ENCODE results near the gene ASIC1. TPM values are rescaled to one million over a fixed set of nuclear protein-coding genes. Genes with fewer than 3 reads are reported as not detected.
"Not testable (repeated sequence)": the region's sequence is repeated elsewhere in the genome, so short reads cannot be mapped to it uniquely, and the experiment has no call there.

Gene ASIC1
- polyA plus RNA-seq, 3 donors: not detected

DNA sequence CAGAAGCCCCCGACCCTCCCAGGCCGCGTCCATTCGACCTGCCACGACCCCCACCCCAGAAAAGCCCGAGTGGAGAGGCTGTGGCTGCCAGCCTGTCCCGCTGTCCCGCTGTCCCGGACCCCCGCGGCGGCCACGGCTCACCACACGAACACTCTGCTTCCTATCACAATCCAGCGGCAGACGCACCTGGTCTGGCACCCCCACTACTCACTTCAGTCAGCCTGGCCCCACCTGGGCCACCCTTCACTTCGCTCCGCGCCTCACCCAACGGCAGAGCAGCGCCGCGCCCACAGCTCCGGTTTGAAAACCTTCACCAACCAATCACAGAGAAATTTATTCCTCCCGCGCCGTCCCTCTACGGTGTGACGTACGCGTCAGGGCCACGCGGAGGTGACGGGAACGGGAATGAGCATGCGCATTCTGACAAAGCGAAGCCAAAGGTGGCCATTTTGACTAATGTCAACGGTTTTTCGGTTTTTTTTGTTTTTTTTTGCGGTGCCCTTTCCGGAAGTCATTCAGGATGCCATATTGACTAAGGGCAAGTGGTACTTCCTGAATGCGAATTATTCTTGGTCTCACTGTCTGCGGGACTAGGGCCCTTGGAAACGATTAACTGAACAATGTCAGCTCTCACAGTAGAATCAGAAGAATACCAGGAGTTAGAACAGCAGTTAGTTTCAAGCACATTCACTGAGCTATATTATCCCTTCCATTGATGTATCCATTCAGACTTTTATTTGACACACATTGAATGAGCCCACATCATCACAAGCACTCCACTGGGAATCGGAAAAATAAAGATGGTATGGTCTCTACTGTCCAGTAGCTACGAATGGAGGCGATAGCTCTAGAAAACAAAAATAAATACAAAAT lies 32.0 kb upstream of the ASIC1 start, which contains the start of gene RACGAP1:
Gene RACGAP1 (minus strand): TSS at position 308 of the 873 bp plus-strand sequence. CDS start 8,779 bp downstream, outside the sequence.
- peak within 1 kb of the TSS; percentile 66 to 91 (median 82) for H3K4me3 ChIP-seq (replicated peaks in 1 of 3; ENCODE audit: low read depth in 2 of 3, low read length in 3 of 3)
- peaks cover 31% of the 10 kb centered on the region for H3K4me1 Mint-ChIP-seq
- peaks cover 14% of the 10 kb centered on the region in 2 donors for H3K4me1 ChIP-seq (ENCODE audit: control insufficient read depth in 1 of 2, insufficient read depth in 2 of 2, low read length in 2 of 2)
- H3K27ac ChIP-seq (ENCODE audit: low read depth in 1 of 2, low read length in 2 of 2): peak within 1 kb of the TSS; percentile 0 to 69
- peaks cover 0 to 2% (median 0%) of the 10 kb centered on the region in 3 donors for H3K27me3 Mint-ChIP-seq (ENCODE audit: low read depth in 3 of 3)
- H3K4me2 ChIP-seq (replicated peaks; ENCODE audit: extremely low read depth, low read length, poor library complexity, severe bottlenecking): peak within 1 kb of the TSS; percentile 82
- H3K4me3 Mint-ChIP-seq: peak within 1 kb of the TSS; percentile 99 to 100
- no peaks in the 10 kb centered on the region for H3K9me3 Mint-ChIP-seq
- no peaks in the 10 kb centered on the region for H3K27me3 ChIP-seq (ENCODE audit: control insufficient read depth in 2 of 2, insufficient read depth in 2 of 2, low read length in 2 of 2)
- peaks cover 18 to 26% of the 10 kb centered on the region in 2 donors for H3K36me3 Mint-ChIP-seq
- peak within 1 kb of the TSS; percentile 94 to 98 (median 95) for H3K27ac Mint-ChIP-seq
- peak within 1 kb of the TSS; percentile 60 for H3K9ac ChIP-seq (ENCODE audit: insufficient read depth, low read length, poor library complexity, severe bottlenecking)
- peaks cover 6 to 16% of the 10 kb centered on the region in 2 donors for H3K36me3 ChIP-seq (replicated peaks in 1 of 2; ENCODE audit: control insufficient read depth in 1 of 2, insufficient read depth in 2 of 2, low read length in 2 of 2)
- H3K79me2 ChIP-seq (ENCODE audit: insufficient read depth, low read length): peaks cover 50% of the 10 kb centered on the region
- intact Hi-C loops (cut with micrococcal nuclease): no loop called here
- peak; percentile 98 to 100 (median 99) for DNase-seq
- TF ChIP-seq, protein P1, sequence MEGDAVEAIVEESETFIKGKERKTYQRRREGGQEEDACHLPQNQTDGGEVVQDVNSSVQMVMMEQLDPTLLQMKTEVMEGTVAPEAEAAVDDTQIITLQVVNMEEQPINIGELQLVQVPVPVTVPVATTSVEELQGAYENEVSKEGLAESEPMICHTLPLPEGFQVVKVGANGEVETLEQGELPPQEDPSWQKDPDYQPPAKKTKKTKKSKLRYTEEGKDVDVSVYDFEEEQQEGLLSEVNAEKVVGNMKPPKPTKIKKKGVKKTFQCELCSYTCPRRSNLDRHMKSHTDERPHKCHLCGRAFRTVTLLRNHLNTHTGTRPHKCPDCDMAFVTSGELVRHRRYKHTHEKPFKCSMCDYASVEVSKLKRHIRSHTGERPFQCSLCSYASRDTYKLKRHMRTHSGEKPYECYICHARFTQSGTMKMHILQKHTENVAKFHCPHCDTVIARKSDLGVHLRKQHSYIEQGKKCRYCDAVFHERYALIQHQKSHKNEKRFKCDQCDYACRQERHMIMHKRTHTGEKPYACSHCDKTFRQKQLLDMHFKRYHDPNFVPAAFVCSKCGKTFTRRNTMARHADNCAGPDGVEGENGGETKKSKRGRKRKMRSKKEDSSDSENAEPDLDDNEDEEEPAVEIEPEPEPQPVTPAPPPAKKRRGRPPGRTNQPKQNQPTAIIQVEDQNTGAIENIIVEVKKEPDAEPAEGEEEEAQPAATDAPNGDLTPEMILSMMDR (IDR thresholded peaks at IDR 0.05): no peak
- H4K20me1 ChIP-seq (ENCODE audit: insufficient read depth, low read length): no peaks in the 10 kb centered on the region
- no peaks in the 10 kb centered on the region for H3K9me3 ChIP-seq (replicated peaks in 1 of 2; ENCODE audit: control insufficient read depth in 1 of 2, insufficient read depth in 1 of 2, low read length in 2 of 2)
- WGBS (ENCODE audit: insufficient coverage): under 1% methylated on average over 44 of the region's 47 CpGs
- peak within 1 kb of the TSS; percentile 80 for H2AFZ ChIP-seq (ENCODE audit: insufficient read depth, low read depth, low read length, poor library complexity, severe bottlenecking)

GRCh38 chr12:50026691-50027090 lies 30.7 kb upstream of the ASIC1 start:
- intact Hi-C loops (cut with micrococcal nuclease): no loop called here
- Histone ChIP-seq H2AFZ (ENCODE audit: insufficient read depth, low read depth, low read length, poor library complexity, severe bottlenecking) (no peak overlapping the region), H3K4me1 (ENCODE audit: control insufficient read depth in 1 of 2, insufficient read depth in 2 of 2, low read length in 2 of 2) (peaks cover 14% of the 10 kb centered on the region in 2 donors), H3K4me3 (replicated peaks in 1 of 3; ENCODE audit: low read depth in 2 of 3, low read length in 3 of 3) (no peak overlapping the region), H3K4me2 (replicated peaks; ENCODE audit: extremely low read depth, low read length, poor library complexity, severe bottlenecking) (no peak overlapping the region), H4K20me1 (ENCODE audit: insufficient read depth, low read length) (no peaks in the 10 kb centered on the region), H3K27ac (ENCODE audit: low read depth in 1 of 2, low read length in 2 of 2) (no peak overlapping the region), H3K9me3 (replicated peaks in 1 of 2; ENCODE audit: control insufficient read depth in 1 of 2, insufficient read depth in 1 of 2, low read length in 2 of 2) (no peaks in the 10 kb centered on the region), H3K36me3 (replicated peaks in 1 of 2; ENCODE audit: control insufficient read depth in 1 of 2, insufficient read depth in 2 of 2, low read length in 2 of 2) (peaks cover 4 to 16% of the 10 kb centered on the region in 2 donors), H3K79me2 (ENCODE audit: insufficient read depth, low read length) (peaks cover 37% of the 10 kb centered on the region), H3K27me3 (ENCODE audit: control insufficient read depth in 2 of 2, insufficient read depth in 2 of 2, low read length in 2 of 2) (no peaks in the 10 kb centered on the region), H3K9ac (ENCODE audit: insufficient read depth, low read length, poor library complexity, severe bottlenecking) (no peak overlapping the region)
- TF ChIP-seq, protein P1 (IDR thresholded peaks at IDR 0.05): no peak
- 100% methylated on average over 1 of the region's 3 CpGs for WGBS (ENCODE audit: insufficient coverage)
- H3K9me3 Mint-ChIP-seq: no peaks in the 10 kb centered on the region
- no peak for DNase-seq
- no peak overlapping the region for H3K4me3 Mint-ChIP-seq
- H3K27me3 Mint-ChIP-seq (ENCODE audit: low read depth in 3 of 3): peaks cover 0 to 2% (median 0%) of the 10 kb centered on the region in 3 donors
- peak overlapping the region in 1 of 7 donors; percentile 35 for H3K27ac Mint-ChIP-seq
- H3K36me3 Mint-ChIP-seq: peaks cover 18 to 33% of the 10 kb centered on the region in 2 donors
- peaks cover 34% of the 10 kb centered on the region for H3K4me1 Mint-ChIP-seq

GRCh38 chr12:50030449-50030848 lies 26.9 kb upstream of the ASIC1 start:
- H3K36me3 ChIP-seq (replicated peaks in 1 of 2; ENCODE audit: control insufficient read depth in 1 of 2, insufficient read depth in 2 of 2, low read length in 2 of 2): peaks cover 4 to 16% of the 10 kb centered on the region in 2 donors
- DNase-seq; H3K27ac Mint-ChIP-seq; H3K79me2 ChIP-seq (ENCODE audit: insufficient read depth, low read length); H3K27ac ChIP-seq (ENCODE audit: low read depth in 1 of 2, low read length in 2 of 2); H3K4me3 Mint-ChIP-seq; H3K9me3 ChIP-seq (replicated peaks in 1 of 2; ENCODE audit: control insufficient read depth in 1 of 2, insufficient read depth in 1 of 2, low read length in 2 of 2); H3K9me3 Mint-ChIP-seq; H3K9ac ChIP-seq (ENCODE audit: insufficient read depth, low read length, poor library complexity, severe bottlenecking); H3K27me3 ChIP-seq (ENCODE audit: control insufficient read depth in 2 of 2, insufficient read depth in 2 of 2, low read length in 2 of 2); intact Hi-C loops (cut with micrococcal nuclease); H2AFZ ChIP-seq (ENCODE audit: insufficient read depth, low read depth, low read length, poor library complexity, severe bottlenecking); H3K27me3 Mint-ChIP-seq (ENCODE audit: low read depth in 3 of 3); H4K20me1 ChIP-seq (ENCODE audit: insufficient read depth, low read length); H3K4me3 ChIP-seq (replicated peaks in 1 of 3; ENCODE audit: low read depth in 2 of 3, low read length in 3 of 3); H3K4me2 ChIP-seq (replicated peaks; ENCODE audit: extremely low read depth, low read length, poor library complexity, severe bottlenecking): not testable (repeated sequence)
- Mint-ChIP-seq H3K4me1 (peaks cover 32% of the 10 kb centered on the region), H3K36me3 (peaks cover 18 to 33% of the 10 kb centered on the region in 2 donors)
- WGBS (ENCODE audit: insufficient coverage): 78% methylated on average over 4 of the region's 9 CpGs
- H3K4me1 ChIP-seq (ENCODE audit: control insufficient read depth in 1 of 2, insufficient read depth in 2 of 2, low read length in 2 of 2): peaks cover 23 to 27% of the 10 kb centered on the region in 2 donors

All from CD14-positive monocyte (primary cell).